Stomach (tissue), 9 donors: ENCODE results near the gene IRX1. TPM values are rescaled to one million over a fixed set of nuclear protein-coding genes. Genes with fewer than 3 reads are reported as not detected.

ENCODE experiments used
- DNase-seq, 2 donors: peaks; one replicate each; pipeline versions ENCODE4 v3.0.0 to v3.0.0-alpha.2; 2013 to 2019
- H3K27ac ChIP-seq, 5 donors: fragments of 200-600 bp in 4 of 5; sonication (generic) in 4 of 5; one replicate each; pipeline ENCODE4 v1.5.1; 2013 to 2019; ENCODE audit warnings: mild to moderate bottlenecking in 1 of 5, moderate library complexity in 1 of 5
- H3K27me3 ChIP-seq, 3 donors: fragments of 200-600 bp; sonication (generic); one replicate each; pipeline ENCODE4 v1.5.1; 2017 to 2019; ENCODE audit warnings: mixed run types in 1 of 3
- H3K36me3 ChIP-seq, 4 donors: fragments of 200-600 bp; sonication (generic); 1 replicate in 3 of 4; 2 replicates in 1 of 4; pipeline ENCODE4 v1.5.1; 2016 to 2019
- H3K4me1 ChIP-seq, 4 donors: fragments of 200-600 bp; sonication (generic); one replicate each; pipeline ENCODE4 v1.5.1; 2016 to 2019
- H3K4me3 ChIP-seq, 4 donors: fragments of 200-600 bp; sonication (generic) in 3 of 4; one replicate each; pipeline ENCODE4 v1.5.1; 2016 to 2019; ENCODE audit warnings: mild to moderate bottlenecking in 1 of 4
- H3K9me3 ChIP-seq, 4 donors: fragments of 200-600 bp; sonication (generic); one replicate each; pipeline ENCODE4 v1.5.1; 2016 to 2019
- CTCF ChIP-seq, 7 experiments: fragments of 450-650 bp in 4 of 7; fragments of 200-600 bp in 3 of 7; sonication (generic) in 3 of 7; IDR thresholded peaks; one replicate each; pipeline ENCODE4 v1.5.1; 2016 to 2019; ENCODE audit warnings: antibody characterized with exemption in 7 of 7, control low read depth in 2 of 7, mild to moderate bottlenecking in 1 of 7
- EP300 ChIP-seq: sonication (generic); formaldehyde crosslinking; IDR thresholded peaks from one replicate; pipeline ENCODE4 v1.6.1; 2017; ENCODE audit warnings: antibody characterized with exemption
- POLR2A ChIP-seq, 4 donors: fragments of 450-650 bp; IDR thresholded peaks; one replicate each; pipeline ENCODE4 v1.6.1; 2016; ENCODE audit warnings: antibody characterized with exemption in 4 of 4, control low read depth in 2 of 4, mild to moderate bottlenecking in 1 of 4, moderate library complexity in 1 of 4
- POLR2AphosphoS5 ChIP-seq, 3 donors: sonication (generic); formaldehyde crosslinking; IDR thresholded peaks; one replicate each; pipeline ENCODE4 v1.6.1; 2016; ENCODE audit warnings: antibody characterized with exemption in 3 of 3
- WGBS, 5 donors: extraction: QIAGEN DNeasy Blood & Tissue Kit in 3 of 5; methylation state at CpG; one replicate each; pipeline versions ENCODE4 v1.1.5 to v1.1.7; 2013 to 2018; 5-methylcytosine and 5-hydroxymethylcytosine counted together
- intact Hi-C: fragments of 100-400 bp; cut with DNase I; formaldehyde crosslinking; loops from one replicate; pipeline ENCODE4 v1.15.1; 2023; ENCODE audit warnings: low total_unique reads
- polyA plus RNA-seq, 3 donors: library from polyadenylated mRNA; stranded (reverse); fragments of 200-250 nt; gene quantifications; one replicate each; pipeline ENCODE4 v1.2.3, GENCODE V29; 2013
- total RNA-seq, 5 donors: library from RNA; depleted of rRNA; stranded (reverse); fragments of >200 nt; gene quantifications; one replicate each; pipeline versions ENCODE4 v1.1.0 to v1.2.3, GENCODE V29; 2014 to 2016
- donor health status: healthy with polysubstance abuse.
- donor health status: Bipolar disorder and iron deficiency.
- donor health status: healthy.

IRX1 gene
- total and polyA plus RNA-seq, 8 donors = 0.13 TPM; not detected in 7

DNA sequence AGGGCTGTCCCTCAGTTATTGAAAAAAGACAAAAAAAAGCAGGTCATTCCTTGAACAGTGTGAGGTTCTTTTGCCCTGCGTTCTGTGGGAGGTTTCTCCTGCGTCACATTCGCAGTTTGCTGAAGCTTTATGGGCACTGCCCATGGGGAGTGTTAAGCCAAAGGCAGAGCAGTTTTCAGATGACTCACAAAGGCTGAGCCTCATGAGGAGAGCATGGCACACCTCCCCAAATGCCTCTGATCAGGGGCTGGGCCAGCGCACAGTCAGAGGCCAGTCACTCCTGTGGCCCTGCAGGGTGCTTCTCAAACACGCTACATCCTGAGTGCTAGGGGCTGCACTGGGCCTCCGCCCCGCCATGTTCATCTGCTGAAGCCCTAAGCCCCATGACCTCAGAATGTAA lies 38.4 kb downstream of the IRX1 start:
- H3K36me3 ChIP-seq = no peaks in the 10 kb centered on the region
- no peak overlapping the region for H3K27ac ChIP-seq
- WGBS, 5 donors = 86 to 97% (median 96%) methylated on average over 3 to 7 of the region's 7 CpGs
- intact Hi-C loops = no loop called here
- TF ChIP-seq CTCF (IDR thresholded peaks at IDR 0.05) = no peak
- TF ChIP-seq POLR2AphosphoS5 (IDR thresholded peaks at IDR 0.05) = no peak
- TF ChIP-seq EP300 = no peak
- TF ChIP-seq POLR2A (IDR thresholded peaks at IDR 0.05) = no peak
- no peak overlapping the region for H3K4me3 ChIP-seq
- DNase-seq = no peak
- peaks cover 0 to 29% (median 8%) of the 10 kb centered on the region in 4 donors for H3K9me3 ChIP-seq
- H3K27me3 ChIP-seq = peaks cover 0 to 9% (median 0%) of the 10 kb centered on the region in 3 donors
- no peaks in the 10 kb centered on the region for H3K4me1 ChIP-seq

GRCh38 chr5:3639175-3639574 lies 43.5 kb downstream of the IRX1 start:
- Histone ChIP-seq H3K27me3 (peaks cover 0 to 4% (median 0%) of the 10 kb centered on the region in 3 donors), H3K4me3 (no peak overlapping the region), H3K27ac (no peak overlapping the region), H3K4me1 (no peaks in the 10 kb centered on the region), H3K9me3 (peaks cover 0 to 19% (median 8%) of the 10 kb centered on the region in 4 donors), H3K36me3 (no peaks in the 10 kb centered on the region)
- 37 to 73% (median 64%) methylated on average over 4 to 7 of the region's 8 CpGs for WGBS, 5 donors
- DNase-seq = no peak
- no peak for TF ChIP-seq EP300
- TF ChIP-seq POLR2AphosphoS5 (IDR thresholded peaks at IDR 0.05) = no peak
- intact Hi-C loops = no loop called here

- intact Hi-C loops = no loop called here
- 76 to 95% (median 88%) methylated on average over 2 to 3 of the region's 3 CpGs for WGBS, 5 donors
- Histone ChIP-seq H3K36me3 (no peaks in the 10 kb centered on the region), H3K27ac (no peak overlapping the region), H3K4me1 (no peaks in the 10 kb centered on the region), H3K9me3 (no peaks in the 10 kb centered on the region), H3K4me3 (no peak overlapping the region), H3K27me3 (peaks cover 0 to 8% (median 0%) of the 10 kb centered on the region in 3 donors)
- no peak for DNase-seq
- TF ChIP-seq CTCF (IDR thresholded peaks at IDR 0.05) (no peak), POLR2A (IDR thresholded peaks at IDR 0.05) (no peak), POLR2AphosphoS5 (IDR thresholded peaks at IDR 0.05) (no peak), EP300 (no peak)
Observed at GRCh38 chr5:3642231-3642630, 46.6 kb downstream of the IRX1 start.

DNA sequence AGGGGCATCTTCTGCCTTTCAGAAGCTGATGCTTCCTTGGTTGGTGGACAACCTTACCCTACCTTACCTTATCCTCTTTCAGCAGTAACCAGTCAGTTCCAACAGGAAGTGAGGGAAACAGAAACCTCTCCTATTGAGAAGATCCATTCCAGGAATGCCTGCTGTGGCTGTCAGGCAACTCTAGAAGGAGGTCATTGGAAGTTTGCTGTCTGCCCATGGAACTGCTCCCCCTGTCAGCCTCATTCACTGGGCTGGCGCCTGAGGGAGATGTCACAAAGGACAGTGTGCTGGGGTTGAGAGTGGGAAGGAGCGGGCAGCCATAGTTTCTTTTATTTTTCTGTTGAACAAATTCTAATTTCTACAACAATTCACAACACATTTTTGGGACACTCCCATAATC lies 54.7 kb downstream of the IRX1 start:
- H3K4me3 ChIP-seq = no peak overlapping the region
- DNase-seq = no peak
- H3K27ac ChIP-seq = no peak overlapping the region
- H3K9me3 ChIP-seq = no peaks in the 10 kb centered on the region
- intact Hi-C loops = no loop called here
- no peaks in the 10 kb centered on the region for H3K4me1 ChIP-seq
- TF ChIP-seq POLR2AphosphoS5 (IDR thresholded peaks at IDR 0.05) = no peak
- no peak for TF ChIP-seq CTCF (IDR thresholded peaks at IDR 0.05)
- TF ChIP-seq EP300 = no peak
- 66 to 91% (median 79%) methylated on average over 2 of the region's 2 CpGs for WGBS, 5 donors
- no peaks in the 10 kb centered on the region for H3K36me3 ChIP-seq
- peaks cover 0 to 11% (median 0%) of the 10 kb centered on the region in 3 donors for H3K27me3 ChIP-seq

DNA sequence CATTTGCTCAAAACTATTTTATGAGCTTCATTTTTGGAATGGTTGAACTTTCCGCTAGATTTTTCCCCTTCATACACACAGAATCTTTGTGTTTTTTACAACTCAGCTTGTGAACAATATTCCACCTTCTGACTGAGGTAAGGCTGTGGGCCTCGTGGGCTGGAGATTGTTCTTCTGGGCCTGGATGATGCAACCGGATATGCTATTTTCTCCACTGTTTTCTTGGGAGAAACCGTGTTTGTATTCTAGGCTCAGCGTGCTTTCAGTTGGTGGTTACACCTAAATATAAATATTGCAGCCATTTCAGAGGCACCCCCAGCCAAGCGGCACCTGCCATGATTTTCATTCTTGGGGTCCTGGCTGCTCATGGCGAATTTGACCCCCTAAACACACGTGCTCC lies 55.2 kb downstream of the IRX1 start:
- Histone ChIP-seq H3K4me3 (no peak overlapping the region), H3K27me3 (peaks cover 0 to 11% (median 0%) of the 10 kb centered on the region in 3 donors), H3K36me3 (no peaks in the 10 kb centered on the region), H3K4me1 (no peaks in the 10 kb centered on the region), H3K9me3 (no peaks in the 10 kb centered on the region), H3K27ac (no peak overlapping the region)
- intact Hi-C loops = no loop called here
- no peak for TF ChIP-seq EP300
- no peak for TF ChIP-seq CTCF (IDR thresholded peaks at IDR 0.05)
- no peak for TF ChIP-seq POLR2AphosphoS5 (IDR thresholded peaks at IDR 0.05)
- no peak for TF ChIP-seq POLR2A (IDR thresholded peaks at IDR 0.05)
- WGBS, 5 donors = 79 to 88% (median 82%) methylated on average over 8 of the region's 8 CpGs
- no peak for DNase-seq
